Osteocyte (in vitro differentiated cells): ENCODE data around the gene BARX1. TPM values are rescaled to one million over a fixed set of nuclear protein-coding genes. Genes with fewer than 3 reads are reported as not detected.
"Not testable (repeated sequence)": the region's sequence is repeated elsewhere in the genome, so short reads cannot be mapped to it uniquely, and the experiment has no call there.

Experiments
- DNase-seq: peaks from one replicate; pipeline ENCODE4 v3.0.0; 2021; ENCODE audit warnings: mixed read lengths; ENCODE audit not compliant: unreplicated experiment; ENCODE audit errors: extremely low spot score
- H3K27ac Mint-ChIP-seq: one replicate; pipeline ENCODE4 v1.8.0; 2021; ENCODE audit warnings: mild to moderate bottlenecking, mixed read lengths; ENCODE audit not compliant: unreplicated experiment
- H3K27me3 Mint-ChIP-seq: one replicate; pipeline ENCODE4 v1.8.0; 2021; ENCODE audit warnings: mixed read lengths; ENCODE audit not compliant: unreplicated experiment
- H3K36me3 Mint-ChIP-seq: one replicate; pipeline ENCODE4 v1.8.0; 2021; ENCODE audit warnings: mixed read lengths; ENCODE audit not compliant: unreplicated experiment
- H3K4me1 Mint-ChIP-seq: one replicate; pipeline ENCODE4 v1.8.0; 2021; ENCODE audit warnings: mixed read lengths; ENCODE audit not compliant: unreplicated experiment
- H3K4me3 Mint-ChIP-seq: one replicate; pipeline ENCODE4 v1.8.0; 2021; ENCODE audit warnings: mild to moderate bottlenecking, moderate library complexity, mixed read lengths; ENCODE audit not compliant: unreplicated experiment
- H3K9me3 Mint-ChIP-seq: one replicate; pipeline ENCODE4 v1.8.0; 2021; ENCODE audit warnings: mixed read lengths; ENCODE audit not compliant: unreplicated experiment
- CTCF ChIP-seq: fragments of 200-600 bp; sonication (generic); IDR thresholded peaks from 2 replicates; pipeline ENCODE4 v1.5.0; 2021; ENCODE audit warnings: antibody characterized with exemption, mild to moderate bottlenecking, moderate library complexity
- total RNA-seq: library from RNA; stranded (reverse); gene quantifications from 2 replicates; pipeline ENCODE4 v1.2.1, GENCODE V29; 2021

BARX1 gene
- total RNA-seq, 1 donor from 2014 or later, result 2.2 TPM

- DNase-seq, result no peak
- peaks cover 19% of the 10 kb centered on the region for H3K27me3 Mint-ChIP-seq
- H3K4me3 Mint-ChIP-seq, result no peak overlapping the region
- H3K27ac Mint-ChIP-seq, result no peak overlapping the region
- peaks cover 6% of the 10 kb centered on the region for H3K4me1 Mint-ChIP-seq
- no peak for TF ChIP-seq CTCF
- peaks cover 14% of the 10 kb centered on the region for H3K9me3 Mint-ChIP-seq
- H3K36me3 Mint-ChIP-seq, result no peaks in the 10 kb centered on the region
These were observed 20.9 kb upstream of the BARX1 start for GRCh38 chr9:93976081-93976480.

DNA sequence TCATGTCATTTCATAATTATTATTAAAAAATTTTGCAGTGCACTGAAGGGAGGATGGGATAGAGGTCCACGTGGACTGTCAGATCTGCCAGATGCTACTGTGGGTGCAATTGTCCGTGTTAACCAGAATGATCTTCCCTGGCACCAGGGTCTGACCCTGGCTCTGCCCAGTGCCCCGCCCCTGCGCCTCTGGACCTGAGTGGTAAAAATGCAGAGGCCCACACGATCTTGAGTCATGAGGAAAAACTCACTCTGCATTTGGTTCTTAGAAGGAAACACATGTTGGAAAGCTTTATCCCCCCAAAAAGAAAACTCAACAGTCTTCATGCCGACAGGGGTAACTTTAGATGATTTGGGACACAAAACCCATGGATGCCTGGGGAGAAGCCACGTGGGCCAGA, 20.1 kb upstream of the BARX1 start:
- DNase-seq, result no peak
- peaks cover 14% of the 10 kb centered on the region for H3K9me3 Mint-ChIP-seq
- no peak overlapping the region for H3K27ac Mint-ChIP-seq
- TF ChIP-seq CTCF, result no peak
- no peak overlapping the region for H3K4me3 Mint-ChIP-seq
- peaks cover 6% of the 10 kb centered on the region for H3K4me1 Mint-ChIP-seq
- no peaks in the 10 kb centered on the region for H3K36me3 Mint-ChIP-seq
- H3K27me3 Mint-ChIP-seq, result peaks cover 17% of the 10 kb centered on the region

- DNase-seq, result no peak
- no peak overlapping the region for H3K27ac Mint-ChIP-seq
- no peak for TF ChIP-seq CTCF
- H3K4me1 Mint-ChIP-seq, result peaks cover 6% of the 10 kb centered on the region
- peaks cover 14% of the 10 kb centered on the region for H3K27me3 Mint-ChIP-seq
- no peaks in the 10 kb centered on the region for H3K36me3 Mint-ChIP-seq
- H3K4me3 Mint-ChIP-seq, result no peak overlapping the region
- peaks cover 14% of the 10 kb centered on the region for H3K9me3 Mint-ChIP-seq
These were observed 19.0 kb upstream of the BARX1 start for GRCh38 chr9:93974151-93974550.

- not testable (repeated sequence) for DNase-seq, H3K27me3 Mint-ChIP-seq, H3K36me3 Mint-ChIP-seq, H3K27ac Mint-ChIP-seq, H3K4me3 Mint-ChIP-seq
- peaks cover 11% of the 10 kb centered on the region for H3K4me1 Mint-ChIP-seq
- peaks cover 14% of the 10 kb centered on the region for H3K9me3 Mint-ChIP-seq
These were observed 17.5 kb upstream of the BARX1 start for GRCh38 chr9:93972655-93973054.

GRCh38 chr9:93969328-93969661, 14.1 kb upstream of the BARX1 start:
- Mint-ChIP-seq H3K27me3 (peaks cover 2% of the 10 kb centered on the region), H3K9me3 (peaks cover 14% of the 10 kb centered on the region), H3K4me1 (peaks cover 16% of the 10 kb centered on the region), H3K4me3 (no peak overlapping the region), H3K36me3 (no peaks in the 10 kb centered on the region), H3K27ac (no peak overlapping the region)
- no peak for DNase-seq
- no peak for TF ChIP-seq CTCF
